Neuronal stem cell (in vitro differentiated cells): ENCODE measurements around the gene TCFL5.

Experiments
- DNase-seq: peaks from one replicate; pipeline ENCODE4 v3.0.0-alpha.2; 2013; ENCODE audit warnings: low spot score
- H2AFZ ChIP-seq: one replicate; pipeline ENCODE4 v1.6.1; 2013; ENCODE audit warnings: mild to moderate bottlenecking, low read length, inconsistent platforms
- H2AK5ac ChIP-seq: 2 replicates; pipeline ENCODE4 v1.6.1; 2013; ENCODE audit warnings: low read depth, mild to moderate bottlenecking, inconsistent platforms, low read length, moderate library complexity, mixed read lengths
- H2BK120ac ChIP-seq: 2 replicates; pipeline ENCODE4 v1.6.1; 2013; ENCODE audit warnings: low read depth, mild to moderate bottlenecking, inconsistent platforms, low read length, moderate library complexity, mixed read lengths
- H2BK12ac ChIP-seq: one replicate; pipeline ENCODE4 v1.6.1; 2013; ENCODE audit warnings: low read length, inconsistent platforms
- H2BK15ac ChIP-seq: 2 replicates; pipeline ENCODE4 v1.6.1; 2013; ENCODE audit warnings: mild to moderate bottlenecking, low read length, inconsistent platforms, mixed read lengths
- H2BK5ac ChIP-seq: one replicate; pipeline ENCODE4 v1.6.1; 2013; ENCODE audit warnings: inconsistent platforms, mild to moderate bottlenecking, low read length, moderate library complexity
- H3K14ac ChIP-seq: one replicate; pipeline ENCODE4 v1.6.1; 2013; ENCODE audit warnings: low read length, inconsistent platforms
- H3K18ac ChIP-seq: 2 replicates; pipeline ENCODE4 v1.6.1; 2013; ENCODE audit warnings: low read length, inconsistent platforms
- H3K23ac ChIP-seq: 2 replicates; pipeline ENCODE4 v1.6.1; 2013; ENCODE audit warnings: low read depth, mild to moderate bottlenecking, mixed read lengths, low read length, inconsistent platforms; ENCODE audit not compliant: poor library complexity
- H3K27ac ChIP-seq: replicated peaks from 3 replicates; pipeline ENCODE4 v1.5.1; 2013; ENCODE audit warnings: low read length, inconsistent platforms
- H3K27me3 ChIP-seq, 3 experiments: 2 replicates each; pipeline ENCODE4 v1.6.1; 2013; ENCODE audit warnings: low read length in 3 of 3, mild to moderate bottlenecking in 2 of 3, inconsistent platforms in 1 of 3, low read depth in 1 of 3, mixed read lengths in 1 of 3, moderate library complexity in 1 of 3; ENCODE audit not compliant: control insufficient read depth in 3 of 3, insufficient read depth in 3 of 3
- H3K36me3 ChIP-seq, 2 donors: replicated peaks in 1 of 2; 2 replicates each; pipeline ENCODE4 v1.6.1; 2013; ENCODE audit warnings: low read length in 2 of 2; ENCODE audit not compliant: control insufficient read depth in 2 of 2, insufficient read depth in 2 of 2
- H3K4ac ChIP-seq: 2 replicates; pipeline ENCODE4 v1.6.1; 2013; ENCODE audit warnings: inconsistent platforms, mild to moderate bottlenecking, low read length, moderate library complexity
- H3K4me1 ChIP-seq, 2 donors: 1 replicate in 1 of 2; 2 replicates in 1 of 2; pipeline ENCODE4 v1.6.1; 2013; ENCODE audit warnings: low read length in 2 of 2, low read depth in 1 of 2; ENCODE audit not compliant: control insufficient read depth in 2 of 2, insufficient read depth in 1 of 2
- H3K4me2 ChIP-seq: one replicate; pipeline ENCODE4 v1.6.1; 2013; ENCODE audit warnings: mild to moderate bottlenecking, low read length, inconsistent platforms; ENCODE audit not compliant: insufficient read depth, poor library complexity, severe bottlenecking
- H3K4me3 ChIP-seq, 2 donors: 2 replicates each; pipeline ENCODE4 v1.5.1; 2013; ENCODE audit warnings: low read length in 2 of 2, mild to moderate bottlenecking in 2 of 2, inconsistent platforms in 1 of 2, moderate library complexity in 1 of 2
- H3K79me1 ChIP-seq: one replicate; pipeline ENCODE4 v1.6.1; 2013; ENCODE audit warnings: low read depth, mild to moderate bottlenecking, inconsistent platforms, low read length, moderate library complexity
- H3K9ac ChIP-seq: one replicate; pipeline ENCODE4 v1.6.1; 2013; ENCODE audit warnings: mild to moderate bottlenecking, low read depth, low read length, inconsistent platforms; ENCODE audit not compliant: poor library complexity
- H3K9me3 ChIP-seq, 2 donors: replicated peaks in 1 of 2; 2 replicates each; pipeline versions ENCODE3 to v1.6.1; 2013; ENCODE audit warnings: low read length in 2 of 2, mild to moderate bottlenecking in 2 of 2, inconsistent platforms in 1 of 2, low read depth in 1 of 2, mixed read lengths in 1 of 2, moderate library complexity in 1 of 2; ENCODE audit not compliant: control insufficient read depth in 2 of 2, insufficient read depth in 1 of 2
- H4K8ac ChIP-seq: one replicate; pipeline ENCODE4 v1.6.1; 2013; ENCODE audit warnings: low read depth, mild to moderate bottlenecking, inconsistent platforms, low read length, moderate library complexity
- H4K91ac ChIP-seq: one replicate; pipeline ENCODE4 v1.6.1; 2013; ENCODE audit warnings: low read length, low read depth, mild to moderate bottlenecking, inconsistent platforms; ENCODE audit not compliant: poor library complexity
- WGBS, 2 donors: extraction: QIAGEN DNeasy Blood & Tissue Kit; methylation state at CpG; one replicate each; pipeline ENCODE4 v1.1.7; 2013; ENCODE audit warnings: missing lambda C conversion rate in 2 of 2, mixed read lengths in 1 of 2; ENCODE audit not compliant: insufficient read length in 2 of 2, insufficient replicate concordance in 1 of 2; ENCODE audit errors: extremely low coverage in 2 of 2; 5-methylcytosine and 5-hydroxymethylcytosine counted together

TCFL5 gene

DNA sequence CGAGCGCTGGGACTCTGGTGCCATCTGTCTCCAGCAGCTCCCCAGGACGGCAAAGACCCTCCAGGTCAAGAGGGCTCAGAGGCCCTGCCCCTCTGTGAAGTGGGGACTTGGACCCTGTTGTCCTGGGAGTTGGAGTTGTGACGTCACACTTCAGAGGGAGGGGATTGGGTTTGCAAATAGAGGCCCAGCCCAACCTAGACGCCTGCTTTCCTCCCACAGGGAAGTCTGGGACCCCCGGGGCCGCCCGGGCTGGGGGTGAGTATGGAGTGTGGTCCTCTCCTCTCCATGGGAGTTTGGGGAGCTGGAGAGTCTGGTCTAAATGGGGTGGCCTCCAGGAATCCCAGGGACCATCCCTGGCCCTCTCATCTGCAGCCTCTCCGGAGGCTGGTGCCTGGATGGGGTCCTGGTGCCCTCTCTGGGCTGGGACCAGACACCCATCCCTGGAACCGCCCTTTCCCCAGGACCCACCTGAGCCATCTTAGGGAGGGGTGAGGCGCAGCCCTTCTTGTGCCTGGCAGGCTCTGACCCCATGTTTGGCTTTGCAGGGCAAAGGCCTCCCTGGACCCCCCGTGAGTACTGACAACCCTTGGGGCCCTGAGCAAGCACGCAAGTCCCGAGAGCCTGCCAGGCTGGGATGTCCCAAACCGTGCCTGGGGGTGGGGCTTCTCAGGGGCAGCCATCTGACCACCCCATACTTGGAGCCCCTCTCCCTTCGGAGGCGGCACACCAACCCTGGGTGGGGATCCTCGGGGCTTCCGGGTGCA lies 40.5 kb downstream of the TCFL5 start:
- Histone ChIP-seq H3K27me3 (peaks cover 0 to 46% (median 10%) of the 10 kb centered on the region in 3 experiments), H2BK120ac (no peak overlapping the region), H3K14ac (no peak overlapping the region), H2BK5ac (peak overlapping the region; percentile 60), H3K9me3 (no peaks in the 10 kb centered on the region), H3K4me2 (no peak overlapping the region), H2BK12ac (peak overlapping the region; percentile 90), H4K91ac (no peak overlapping the region), H3K4ac (peak overlapping the region; percentile 23), H3K23ac (no peak overlapping the region), H3K4me3 (no peak overlapping the region), H3K27ac (no peak overlapping the region), H4K8ac (peak overlapping the region; percentile 4), H3K79me1 (peaks cover 2% of the 10 kb centered on the region), H3K36me3 (no peaks in the 10 kb centered on the region), H3K4me1 (peaks cover 32 to 38% of the 10 kb centered on the region in 2 donors), H3K9ac (no peak overlapping the region), H2BK15ac (peak overlapping the region; percentile 33), H3K18ac (no peak overlapping the region), H2AFZ (no peak overlapping the region), H2AK5ac (peak overlapping the region; percentile 61)
- no peak for DNase-seq
- no CpG with 5 or more reads among the region's 19 CpGs for WGBS, 2 donors

- peak overlapping the region; percentile 4 for H4K8ac ChIP-seq
- H3K14ac ChIP-seq: peak overlapping the region; percentile 82
- WGBS, 2 donors: no CpG with 5 or more reads among the region's 23 CpGs
- no peaks in the 10 kb centered on the region for H3K9me3 ChIP-seq
- H2AFZ ChIP-seq: no peak overlapping the region
- H3K23ac ChIP-seq: peak overlapping the region; percentile 85
- peak overlapping the region; percentile 60 for H2BK5ac ChIP-seq
- no peak overlapping the region for H2BK120ac ChIP-seq
- peak overlapping the region; percentile 44 for H3K9ac ChIP-seq
- peaks cover 0 to 52% (median 10%) of the 10 kb centered on the region in 3 experiments for H3K27me3 ChIP-seq
- DNase-seq: no peak
- H3K4ac ChIP-seq: peak overlapping the region; percentile 76
- peak overlapping the region; percentile 100 for H2AK5ac ChIP-seq
- H3K18ac ChIP-seq: peak overlapping the region; percentile 65
- H3K36me3 ChIP-seq: no peaks in the 10 kb centered on the region
- H2BK15ac ChIP-seq: no peak overlapping the region
- peaks cover 2% of the 10 kb centered on the region for H3K79me1 ChIP-seq
- peaks cover 34 to 43% of the 10 kb centered on the region in 2 donors for H3K4me1 ChIP-seq
- peak overlapping the region; percentile 90 for H2BK12ac ChIP-seq
- H3K4me2 ChIP-seq: no peak overlapping the region
- peak overlapping the region; percentile 43 for H4K91ac ChIP-seq
- no peak overlapping the region for H3K27ac ChIP-seq
- H3K4me3 ChIP-seq: no peak overlapping the region
Observed at GRCh38 chr20:62820208-62820961, 41.2 kb downstream of the TCFL5 start.

- Histone ChIP-seq H3K27ac (no peak overlapping the region), H3K4me1 (peaks cover 34 to 44% of the 10 kb centered on the region in 2 donors), H3K4me2 (no peak overlapping the region), H3K79me1 (peaks cover 2% of the 10 kb centered on the region), H3K9me3 (no peaks in the 10 kb centered on the region), H3K23ac (peak overlapping the region; percentile 85), H4K91ac (peak overlapping the region; percentile 43), H2AK5ac (peak overlapping the region; percentile 100), H3K4ac (no peak overlapping the region), H2BK5ac (peak overlapping the region; percentile 90), H3K14ac (no peak overlapping the region), H4K8ac (no peak overlapping the region), H3K18ac (peak overlapping the region; percentile 78), H3K36me3 (no peaks in the 10 kb centered on the region), H2BK120ac (no peak overlapping the region), H2BK15ac (peak overlapping the region; percentile 64), H2AFZ (no peak overlapping the region), H3K27me3 (peaks cover 0 to 52% (median 10%) of the 10 kb centered on the region in 3 experiments), H3K4me3 (no peak overlapping the region), H2BK12ac (peak overlapping the region; percentile 75), H3K9ac (no peak overlapping the region)
- no CpG with 5 or more reads among the region's 16 CpGs for WGBS, 2 donors
- no peak for DNase-seq
Observed at GRCh38 chr20:62819494-62820174, 42.0 kb downstream of the TCFL5 start.
